HG02970 (cell line): Measurements from ENCODE around the gene MARK3.

Source experiments
- ATAC-seq: cut with Tn5 transposase; IDR thresholded peaks from one replicate; pipeline ENCODE4 v1.9.1; 2021; ENCODE audit warnings: mild to moderate bottlenecking, moderate library complexity, moderate number of reproducible peaks; ENCODE audit not compliant: unreplicated experiment, low FRiP score

Gene MARK3

GRCh38 chr14:103545219-103545914, 160.2 kb downstream of the MARK3 start:
- ATAC-seq, result no peak

DNA sequence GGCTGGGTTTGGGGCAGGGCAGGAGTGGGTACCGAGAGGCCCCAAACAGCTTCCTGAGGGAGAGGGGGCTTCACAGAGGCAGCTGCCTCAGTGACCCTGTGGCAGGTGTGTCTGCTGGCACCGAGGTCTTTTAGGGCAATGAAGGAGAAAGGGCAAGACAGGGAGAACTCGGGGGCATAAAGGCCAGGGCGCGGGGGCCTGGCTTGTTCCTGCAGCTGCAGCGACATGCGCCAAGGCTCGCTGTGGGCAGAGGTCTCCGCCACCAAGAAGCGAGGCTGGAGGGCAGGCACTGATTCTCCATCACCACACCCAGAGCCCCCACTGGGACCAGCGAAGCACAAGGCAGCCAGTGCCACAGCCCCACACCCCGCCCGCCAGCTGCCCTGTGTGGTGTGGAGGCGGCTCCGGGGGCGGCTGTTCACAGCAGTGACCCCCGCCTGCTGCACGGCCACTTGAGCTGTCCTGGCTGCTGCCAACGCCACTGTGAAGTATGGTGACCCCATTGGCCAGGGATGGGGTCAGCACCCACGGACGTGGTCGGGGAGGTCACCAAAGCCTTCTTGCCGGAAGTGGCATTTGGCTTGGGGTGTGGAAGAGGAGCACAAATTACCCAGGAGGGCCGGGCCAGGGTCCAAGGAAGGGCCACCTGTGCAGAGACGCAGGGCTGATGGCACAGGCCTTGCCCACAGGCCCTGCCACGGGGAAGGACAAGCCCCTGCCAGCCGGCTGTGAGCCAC, 160.9 kb downstream of the MARK3 start:
- ATAC-seq, result no peak

GRCh38 chr14:103546652-103547454, 161.6 kb downstream of the MARK3 start:
- no peak for ATAC-seq

- ATAC-seq, result no peak
Observed at GRCh38 chr14:103547455-103547940, 162.3 kb downstream of the MARK3 start.

GRCh38 chr14:103547941-103548462, 162.8 kb downstream of the MARK3 start:
- no peak for ATAC-seq

DNA sequence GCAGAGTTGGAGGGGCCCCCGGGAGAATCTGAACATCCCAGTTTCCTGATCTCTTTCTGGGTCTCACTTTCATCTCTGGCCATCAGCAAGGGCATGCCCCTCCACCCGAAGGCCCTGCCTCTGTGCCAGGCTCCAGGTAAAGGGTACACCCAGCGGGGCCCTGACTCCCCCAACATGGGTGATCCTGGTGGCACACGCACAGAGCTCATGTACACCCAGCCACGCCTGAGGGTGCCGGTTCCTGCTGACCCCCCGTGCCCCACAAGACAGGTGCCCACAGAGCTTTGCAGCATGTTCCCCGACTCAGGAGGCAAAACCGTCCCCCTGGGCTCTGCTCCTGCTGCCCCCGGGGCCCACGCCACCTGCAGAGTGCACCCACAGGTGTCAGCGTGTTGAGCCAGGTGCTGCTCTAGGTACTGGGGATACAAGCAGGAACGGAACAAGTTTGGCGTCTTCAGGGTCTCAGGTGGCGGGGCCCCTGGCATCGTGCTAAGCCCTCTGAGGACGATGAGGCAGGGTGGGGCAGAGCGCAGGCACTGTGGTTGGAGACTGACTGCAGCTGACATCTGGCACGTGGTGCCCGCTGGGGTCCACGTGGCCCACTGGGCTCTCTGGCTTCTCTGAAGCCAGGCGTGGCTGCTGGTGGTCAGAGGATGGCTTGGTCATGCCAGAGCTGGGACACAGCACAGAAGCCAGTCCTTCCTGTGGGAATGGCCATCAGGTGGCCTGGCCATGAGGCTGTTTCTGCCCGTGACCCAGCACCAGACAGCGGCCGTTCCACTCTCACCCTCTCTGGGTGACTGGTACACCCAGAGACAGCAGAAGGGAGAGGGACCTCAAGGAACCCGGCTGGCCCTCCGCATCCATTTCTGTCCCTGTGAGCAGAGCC, 163.5 kb downstream of the MARK3 start:
- ATAC-seq, result no peak

GRCh38 chr14:103549361-103550311, 164.4 kb downstream of the MARK3 start:
- no peak for ATAC-seq

GRCh38 chr14:103550451-103551337, 165.5 kb downstream of the MARK3 start:
- no peak for ATAC-seq

DNA sequence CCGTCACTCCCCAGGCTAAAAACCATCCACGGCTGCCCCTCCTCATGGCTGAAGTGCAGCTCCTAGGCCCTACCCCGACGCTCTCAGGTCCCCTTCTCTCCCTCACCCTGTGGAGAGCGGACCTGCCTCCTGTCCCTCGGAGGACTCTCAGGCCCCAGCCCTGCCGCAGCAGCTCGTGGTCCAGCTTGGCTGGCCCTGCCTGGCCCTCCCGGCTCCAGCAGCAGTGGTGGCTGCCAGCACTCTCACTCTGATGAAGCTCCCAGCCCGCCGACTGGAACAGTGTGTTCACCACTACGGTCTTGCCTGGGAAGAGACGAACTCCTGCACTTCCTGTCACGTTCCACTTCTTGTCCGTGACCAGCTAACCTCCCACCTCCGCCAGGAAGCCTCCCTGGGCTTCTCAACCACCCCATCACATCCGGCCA, 166.1 kb downstream of the MARK3 start:
- no peak for ATAC-seq

DNA sequence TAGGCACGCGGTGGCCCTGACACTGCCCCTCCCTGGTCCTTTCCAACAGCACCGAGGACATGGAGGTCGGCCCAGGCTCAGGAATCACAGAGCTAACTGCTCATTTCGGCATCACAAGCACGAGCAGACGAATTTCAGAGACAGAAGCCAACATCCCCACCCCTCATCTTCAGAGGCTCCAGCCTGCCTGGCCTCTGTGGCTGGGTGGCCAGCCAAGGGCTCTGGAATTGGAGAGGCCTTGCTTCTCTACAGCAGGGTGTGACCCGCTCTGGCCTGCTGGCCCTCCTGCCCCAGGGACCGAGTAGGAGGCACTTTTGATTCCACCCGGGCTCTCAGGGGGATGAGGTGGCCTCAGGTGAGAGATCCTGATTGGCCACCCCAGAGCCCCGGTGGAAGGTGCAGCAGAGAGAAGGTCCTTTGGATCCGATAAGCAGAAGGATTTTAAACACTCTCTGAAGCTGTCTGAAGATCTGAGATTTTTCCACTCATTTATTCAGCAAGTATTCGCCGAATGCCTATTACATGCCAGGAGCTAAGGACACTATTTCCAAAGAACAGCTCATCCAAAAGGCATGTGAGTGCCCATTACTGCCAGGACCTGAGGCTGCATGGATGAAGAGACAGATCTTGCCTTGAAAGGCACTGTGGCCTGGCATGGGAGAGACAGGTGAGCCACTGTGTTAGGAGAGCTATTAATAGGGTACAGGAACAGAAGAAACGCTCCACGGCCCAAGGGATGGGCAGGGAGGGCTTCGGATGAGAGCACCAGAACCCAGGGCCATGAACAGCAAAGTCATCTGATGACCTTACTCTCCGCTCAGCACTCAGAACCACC, 167.0 kb downstream of the MARK3 start:
- no peak for ATAC-seq

GRCh38 chr14:103552846-103553210, 167.6 kb downstream of the MARK3 start:
- no peak for ATAC-seq
